Immature natural killer cell (primary cell): Measurements from ENCODE around the gene KDM4C. TPM values are rescaled to one million over a fixed set of nuclear protein-coding genes. Genes with fewer than 3 reads are reported as not detected.

ENCODE experiments used
- DNase-seq, 3 donors: peaks; one replicate each; pipeline ENCODE4 v3.0.0; 2022; ENCODE audit warnings: mixed read lengths in 1 of 3
- H3K27ac Mint-ChIP-seq, 6 donors: one replicate each; pipeline ENCODE4 v1.8.0; 2020; ENCODE audit warnings: mixed read lengths in 6 of 6, mild to moderate bottlenecking in 5 of 6, inconsistent platforms in 4 of 6, moderate library complexity in 3 of 6
- H3K27me3 Mint-ChIP-seq, 3 donors: one replicate each; pipeline ENCODE4 v1.8.0; 2020 to 2021; ENCODE audit warnings: low read depth in 3 of 3, mild to moderate bottlenecking in 3 of 3, mixed read lengths in 3 of 3, moderate library complexity in 3 of 3, inconsistent platforms in 1 of 3
- H3K36me3 Mint-ChIP-seq, 3 donors: one replicate each; pipeline ENCODE4 v1.8.0; 2020; ENCODE audit warnings: mixed read lengths in 3 of 3, inconsistent platforms in 2 of 3, mild to moderate bottlenecking in 2 of 3
- H3K4me1 Mint-ChIP-seq, 2 donors: one replicate each; pipeline ENCODE4 v1.8.0; 2020; ENCODE audit warnings: inconsistent platforms in 2 of 2, mild to moderate bottlenecking in 2 of 2, mixed read lengths in 2 of 2, moderate library complexity in 1 of 2
- H3K4me3 Mint-ChIP-seq, 5 donors: one replicate each; pipeline ENCODE4 v1.8.0; 2020; ENCODE audit warnings: mild to moderate bottlenecking in 5 of 5, mixed read lengths in 5 of 5, inconsistent platforms in 3 of 5, moderate library complexity in 3 of 5
- H3K9me3 Mint-ChIP-seq, 6 donors: one replicate each; pipeline ENCODE4 v1.8.0; 2020; ENCODE audit warnings: mild to moderate bottlenecking in 6 of 6, mixed read lengths in 6 of 6, inconsistent platforms in 4 of 6, moderate library complexity in 3 of 6
- polyA plus RNA-seq, 3 donors: library from polyadenylated mRNA; unstranded; fragments of 300-500 nt; fragmentation: Illumina TruSeq; gene quantifications; one replicate each; pipeline ENCODE4 v1.2.3, GENCODE V29; 2021

The KDM4C gene
- polyA plus RNA-seq, 3 donors from 2014 or later: 18.2 to 45.6 (median 29.9) TPM

DNA sequence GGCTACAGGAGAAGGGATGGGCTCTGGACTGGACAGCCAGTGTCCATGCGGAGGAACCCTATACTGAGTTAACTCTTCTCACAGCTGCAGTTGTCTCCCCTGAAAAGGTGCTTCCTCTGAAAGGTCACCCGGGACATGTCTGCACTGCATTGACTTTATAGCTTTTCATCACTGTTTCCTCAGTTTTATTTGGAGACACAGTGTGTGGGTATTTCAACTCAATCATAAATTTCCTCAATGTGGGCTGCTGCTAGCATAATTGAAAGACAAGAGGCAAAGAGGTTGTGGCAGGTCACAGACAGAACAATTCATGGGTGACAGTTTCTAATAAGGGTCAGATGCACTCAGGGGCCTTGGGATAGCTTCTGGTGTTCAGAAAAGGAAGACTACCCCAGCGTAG, 336.8 kb downstream of the KDM4C start:
- H3K9me3 Mint-ChIP-seq: no peaks in the 10 kb centered on the region
- peaks cover 0 to 4% (median 0%) of the 10 kb centered on the region in 3 donors for H3K27me3 Mint-ChIP-seq
- H3K36me3 Mint-ChIP-seq: peaks cover 18 to 36% (median 24%) of the 10 kb centered on the region in 3 donors
- no peak for DNase-seq
- H3K4me3 Mint-ChIP-seq: no peak overlapping the region
- H3K27ac Mint-ChIP-seq: peak overlapping the region in 1 of 6 donors; percentile 32
- H3K4me1 Mint-ChIP-seq: peaks cover 2 to 30% of the 10 kb centered on the region in 2 donors

DNA sequence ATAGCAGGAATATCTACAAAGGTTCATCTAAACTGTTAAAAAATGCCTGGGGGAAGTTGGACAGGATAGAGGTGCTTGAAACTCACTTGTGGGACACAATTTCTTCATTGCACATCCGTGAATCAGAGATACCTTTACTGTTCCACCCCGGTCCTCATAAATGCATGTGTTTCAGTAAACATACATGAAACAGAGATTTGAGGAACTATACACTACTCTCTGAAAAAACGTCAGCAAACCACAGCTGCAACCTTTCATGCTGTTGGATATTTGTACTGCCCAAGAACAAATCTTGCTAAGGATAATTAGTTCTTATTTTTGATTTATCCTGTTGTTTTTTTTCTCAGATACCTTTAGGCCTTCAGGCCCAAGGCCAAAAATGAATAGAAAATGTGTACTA, 337.3 kb downstream of the KDM4C start:
- Mint-ChIP-seq H3K27ac (no peak overlapping the region), H3K27me3 (peaks cover 0 to 4% (median 0%) of the 10 kb centered on the region in 3 donors), H3K36me3 (peaks cover 18 to 36% (median 25%) of the 10 kb centered on the region in 3 donors), H3K4me3 (no peak overlapping the region), H3K9me3 (no peaks in the 10 kb centered on the region), H3K4me1 (peaks cover 2 to 25% of the 10 kb centered on the region in 2 donors)
- no peak for DNase-seq

GRCh38 chr9:7097040-7097715, 339.4 kb downstream of the KDM4C start:
- no peaks in the 10 kb centered on the region for H3K9me3 Mint-ChIP-seq
- peaks cover 0 to 12% of the 10 kb centered on the region in 2 donors for H3K4me1 Mint-ChIP-seq
- H3K36me3 Mint-ChIP-seq: peaks cover 18 to 35% (median 26%) of the 10 kb centered on the region in 3 donors
- H3K4me3 Mint-ChIP-seq: no peak overlapping the region
- H3K27ac Mint-ChIP-seq: no peak overlapping the region
- peaks cover 0 to 5% (median 0%) of the 10 kb centered on the region in 3 donors for H3K27me3 Mint-ChIP-seq
- no peak for DNase-seq

DNA sequence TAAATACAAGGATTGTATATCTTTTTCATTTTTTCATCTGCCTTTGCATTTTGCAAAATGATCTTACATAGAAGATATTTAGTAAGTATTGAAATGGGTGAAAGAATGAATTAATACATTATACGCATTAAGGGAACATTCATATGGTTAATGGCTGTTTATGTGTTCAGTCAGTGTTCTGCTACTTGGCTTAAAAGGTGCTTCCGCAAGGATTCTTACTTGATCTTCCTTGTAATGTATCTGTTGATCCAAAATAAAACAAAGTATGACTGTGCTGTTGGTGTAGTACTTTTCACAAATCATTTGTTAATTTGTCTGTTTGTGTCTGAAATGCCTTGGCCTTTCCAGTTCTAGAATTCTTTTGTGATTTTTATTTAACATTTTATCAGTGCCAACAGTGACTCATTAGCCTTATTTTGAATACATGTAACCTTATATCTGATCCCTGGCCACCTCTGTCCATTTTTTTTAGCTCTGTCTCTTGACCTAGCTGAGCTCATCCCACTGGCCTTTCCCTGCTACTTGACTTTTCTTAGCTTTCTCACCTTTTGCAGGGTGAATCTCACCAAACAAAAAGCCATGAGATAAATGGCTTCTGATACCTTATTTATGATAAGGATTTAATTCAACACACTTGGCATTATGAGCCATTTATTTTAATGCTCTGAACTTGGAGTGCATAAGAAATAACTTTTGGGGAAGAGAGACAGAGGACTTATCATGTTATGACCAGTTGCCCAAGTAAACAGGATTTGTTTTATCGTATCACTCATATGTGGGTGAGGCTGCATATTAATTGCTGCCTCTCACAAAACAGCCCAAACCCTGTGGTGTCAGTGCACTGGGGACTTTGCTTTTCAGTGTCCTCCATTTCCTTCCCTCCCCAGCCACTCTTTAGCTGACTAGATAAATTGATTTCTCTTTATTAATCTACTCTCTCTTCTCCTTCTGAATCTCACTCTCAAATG, 340.3 kb downstream of the KDM4C start:
- H3K36me3 Mint-ChIP-seq: peaks cover 21 to 42% (median 22%) of the 10 kb centered on the region in 3 donors

GRCh38 chr9:7103367-7103766, 345.6 kb downstream of the KDM4C start:
- H3K4me3 Mint-ChIP-seq: no peak overlapping the region
- no peak for DNase-seq
- no peaks in the 10 kb centered on the region for H3K9me3 Mint-ChIP-seq
- H3K4me1 Mint-ChIP-seq: peaks cover 5 to 10% of the 10 kb centered on the region in 2 donors
- H3K27me3 Mint-ChIP-seq: peaks cover 0 to 1% (median 1%) of the 10 kb centered on the region in 3 donors
- H3K36me3 Mint-ChIP-seq: peaks cover 30 to 61% (median 34%) of the 10 kb centered on the region in 3 donors
- no peak overlapping the region for H3K27ac Mint-ChIP-seq

More for the DNA sequence above, 340.3 kb downstream of the KDM4C start:
- Mint-ChIP-seq H3K4me3 (no peak overlapping the region), H3K27me3 (peaks cover 0 to 5% (median 0%) of the 10 kb centered on the region in 3 donors), H3K9me3 (no peaks in the 10 kb centered on the region), H3K4me1 (peaks cover 0 to 4% of the 10 kb centered on the region in 2 donors), H3K27ac (no peak overlapping the region)
- DNase-seq: no peak

GRCh38 chr9:7103771-7104170, 346.0 kb downstream of the KDM4C start:
- Mint-ChIP-seq H3K4me3 (no peak overlapping the region), H3K27ac (no peak overlapping the region), H3K36me3 (peaks cover 27 to 57% (median 33%) of the 10 kb centered on the region in 3 donors), H3K9me3 (no peaks in the 10 kb centered on the region), H3K4me1 (peaks cover 5 to 10% of the 10 kb centered on the region in 2 donors), H3K27me3 (peaks cover 0 to 1% (median 1%) of the 10 kb centered on the region in 3 donors)
- DNase-seq: no peak

- Mint-ChIP-seq H3K4me3 (no peak overlapping the region), H3K9me3 (no peaks in the 10 kb centered on the region), H3K4me1 (peaks cover 5 to 10% of the 10 kb centered on the region in 2 donors), H3K36me3 (peaks cover 23 to 56% (median 31%) of the 10 kb centered on the region in 3 donors), H3K27me3 (peaks cover 0 to 1% (median 1%) of the 10 kb centered on the region in 3 donors), H3K27ac (peak overlapping the region in 1 of 6 donors; percentile 55)
- DNase-seq: no peak
These were observed 346.9 kb downstream of the KDM4C start for GRCh38 chr9:7104625-7105024.

- peaks cover 24 to 61% (median 31%) of the 10 kb centered on the region in 3 donors for H3K36me3 Mint-ChIP-seq
- H3K4me1 Mint-ChIP-seq: peaks cover 5 to 10% of the 10 kb centered on the region in 2 donors
- peaks cover 0 to 1% (median 1%) of the 10 kb centered on the region in 3 donors for H3K27me3 Mint-ChIP-seq
- H3K9me3 Mint-ChIP-seq: no peaks in the 10 kb centered on the region
- H3K27ac Mint-ChIP-seq: peak overlapping the region in 1 of 6 donors; percentile 55
- H3K4me3 Mint-ChIP-seq: no peak overlapping the region
- DNase-seq: no peak
These were observed 347.3 kb downstream of the KDM4C start for GRCh38 chr9:7105095-7105494.

DNA sequence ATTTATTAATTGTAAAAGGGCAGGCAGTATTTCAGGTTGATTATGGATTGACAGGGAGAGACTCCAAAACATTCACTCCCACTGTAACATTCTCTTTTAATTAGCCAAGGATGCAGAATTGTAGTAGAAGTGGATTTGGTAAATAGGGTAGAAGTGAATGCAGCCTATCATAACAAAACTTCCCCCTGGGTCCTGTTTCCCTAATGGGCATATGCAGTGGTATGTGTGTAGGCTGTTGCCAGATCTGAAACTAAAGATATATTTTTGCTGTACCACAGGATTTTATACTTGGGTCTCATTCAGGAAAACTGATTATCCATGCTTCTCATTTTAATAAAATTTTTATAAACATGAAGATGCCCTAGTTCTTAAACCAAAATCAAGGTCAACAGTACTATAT, 351.2 kb downstream of the KDM4C start:
- peaks cover 18 to 58% (median 22%) of the 10 kb centered on the region in 3 donors for H3K36me3 Mint-ChIP-seq
- no peaks in the 10 kb centered on the region for H3K27me3 Mint-ChIP-seq
- no peak overlapping the region for H3K27ac Mint-ChIP-seq
- H3K9me3 Mint-ChIP-seq: no peaks in the 10 kb centered on the region
- peaks cover 14 to 25% of the 10 kb centered on the region in 2 donors for H3K4me1 Mint-ChIP-seq
- DNase-seq: no peak
- H3K4me3 Mint-ChIP-seq: no peak overlapping the region

- no peak overlapping the region for H3K4me3 Mint-ChIP-seq
- peak overlapping the region in 3 of 6 donors; percentile 6 to 51 (median 35) for H3K27ac Mint-ChIP-seq
- H3K9me3 Mint-ChIP-seq: no peaks in the 10 kb centered on the region
- peaks cover 9 to 18% of the 10 kb centered on the region in 2 donors for H3K4me1 Mint-ChIP-seq
- H3K27me3 Mint-ChIP-seq: no peaks in the 10 kb centered on the region
- H3K36me3 Mint-ChIP-seq: peaks cover 14 to 40% (median 19%) of the 10 kb centered on the region in 3 donors
- no peak for DNase-seq
These were observed 353.6 kb downstream of the KDM4C start for GRCh38 chr9:7111413-7111812.

- peaks cover 4 to 17% (median 5%) of the 10 kb centered on the region in 3 donors for H3K36me3 Mint-ChIP-seq
- H3K4me1 Mint-ChIP-seq: peaks cover 21 to 30% of the 10 kb centered on the region in 2 donors
- H3K27me3 Mint-ChIP-seq: peaks cover 0 to 2% (median 0%) of the 10 kb centered on the region in 3 donors
- H3K4me3 Mint-ChIP-seq: no peak overlapping the region
- no peaks in the 10 kb centered on the region for H3K9me3 Mint-ChIP-seq
- H3K27ac Mint-ChIP-seq: no peak overlapping the region
- DNase-seq: no peak
These were observed 357.8 kb downstream of the KDM4C start for GRCh38 chr9:7115606-7116005.

- Mint-ChIP-seq H3K36me3 (peaks cover 4 to 17% (median 4%) of the 10 kb centered on the region in 3 donors), H3K27me3 (peaks cover 2 to 14% (median 8%) of the 10 kb centered on the region in 3 donors), H3K9me3 (no peaks in the 10 kb centered on the region), H3K4me3 (no peak overlapping the region), H3K4me1 (peaks cover 31 to 35% of the 10 kb centered on the region in 2 donors), H3K27ac (peak overlapping the region in 1 of 6 donors; percentile 26)
- DNase-seq: no peak
These were observed 360.1 kb downstream of the KDM4C start for GRCh38 chr9:7117676-7118561.

DNA sequence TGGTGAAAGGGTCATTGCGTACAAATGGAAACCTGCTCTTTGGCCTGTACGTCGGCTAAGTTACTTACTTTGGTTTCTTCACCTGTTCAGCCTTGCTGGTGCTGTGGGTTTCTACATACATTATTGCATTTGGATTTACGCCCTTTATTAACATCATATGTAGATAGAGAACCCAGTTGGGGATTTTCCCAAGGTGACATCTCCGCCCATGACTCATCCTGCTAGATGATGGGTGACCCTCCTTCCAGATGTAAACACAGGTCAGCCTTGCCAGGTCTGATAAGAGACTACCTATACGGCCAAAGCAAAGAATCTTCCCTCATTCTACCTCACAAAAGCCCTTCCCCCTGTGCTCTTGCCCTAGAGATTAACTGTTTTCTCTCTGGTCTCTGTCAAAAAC, 360.9 kb downstream of the KDM4C start:
- Mint-ChIP-seq H3K36me3 (peaks cover 4 to 18% (median 11%) of the 10 kb centered on the region in 3 donors), H3K4me3 (no peak overlapping the region), H3K27ac (peak overlapping the region in 3 of 6 donors; percentile 20 to 60 (median 27)), H3K9me3 (no peaks in the 10 kb centered on the region), H3K4me1 (peaks cover 34 to 40% of the 10 kb centered on the region in 2 donors), H3K27me3 (peaks cover 2 to 14% (median 8%) of the 10 kb centered on the region in 3 donors)
- no peak for DNase-seq
